Nephron progenitor cell (in vitro differentiated cells): ENCODE results near the gene SORCS2.

Experiments used
- DNase-seq: peaks from one replicate; pipeline ENCODE4 v3.0.0; 2021
- H3K27ac Mint-ChIP-seq: 2 replicates; pipeline ENCODE4 v1.8.0; 2021; ENCODE audit warnings: mild to moderate bottlenecking, moderate library complexity, mixed read lengths
- H3K27me3 Mint-ChIP-seq: 2 replicates; pipeline ENCODE4 v1.8.0; 2021; ENCODE audit warnings: mild to moderate bottlenecking, low read depth, mixed read lengths; ENCODE audit not compliant: poor library complexity
- H3K36me3 Mint-ChIP-seq: 2 replicates; pipeline ENCODE4 v1.8.0; 2021; ENCODE audit warnings: low read depth, mixed read lengths
- H3K4me1 Mint-ChIP-seq: 2 replicates; pipeline ENCODE4 v1.8.0; 2021; ENCODE audit warnings: mixed read lengths
- H3K4me3 Mint-ChIP-seq: 2 replicates; pipeline ENCODE4 v1.8.0; 2021; ENCODE audit warnings: mild to moderate bottlenecking, moderate library complexity, mixed read lengths
- H3K9me3 Mint-ChIP-seq: 2 replicates; pipeline ENCODE4 v1.8.0; 2021; ENCODE audit warnings: mild to moderate bottlenecking, moderate library complexity, mixed read lengths
- CTCF ChIP-seq: fragments of 200-600 bp; sonication (generic); IDR thresholded peaks from 2 replicates; pipeline ENCODE4 v1.5.0; 2021; ENCODE audit warnings: antibody characterized with exemption

Gene SORCS2

GRCh38 chr4:7693711-7694110 lies 501.4 kb downstream of the SORCS2 start:
- Mint-ChIP-seq H3K9me3 (no peaks in the 10 kb centered on the region), H3K27me3 (peaks cover 3% of the 10 kb centered on the region), H3K27ac (no peak overlapping the region), H3K36me3 (no peaks in the 10 kb centered on the region), H3K4me1 (peaks cover 15% of the 10 kb centered on the region), H3K4me3 (no peak overlapping the region)
- no peak for DNase-seq
- TF ChIP-seq CTCF = no peak

GRCh38 chr4:7694324-7694723 lies 502.0 kb downstream of the SORCS2 start:
- no peak overlapping the region for H3K4me3 Mint-ChIP-seq
- H3K4me1 Mint-ChIP-seq = peaks cover 18% of the 10 kb centered on the region
- no peak for TF ChIP-seq CTCF
- peaks cover 7% of the 10 kb centered on the region for H3K27me3 Mint-ChIP-seq
- no peak overlapping the region for H3K27ac Mint-ChIP-seq
- DNase-seq = no peak
- no peaks in the 10 kb centered on the region for H3K9me3 Mint-ChIP-seq
- no peaks in the 10 kb centered on the region for H3K36me3 Mint-ChIP-seq

- Mint-ChIP-seq H3K9me3 (no peaks in the 10 kb centered on the region), H3K36me3 (no peaks in the 10 kb centered on the region), H3K4me1 (peaks cover 40% of the 10 kb centered on the region), H3K27me3 (peaks cover 11% of the 10 kb centered on the region), H3K27ac (no peak overlapping the region), H3K4me3 (no peak overlapping the region)
- no peak for DNase-seq
- no peak for TF ChIP-seq CTCF
These were observed 505.0 kb downstream of the SORCS2 start for GRCh38 chr4:7697343-7697742.

- Mint-ChIP-seq H3K4me3 (no peak overlapping the region), H3K9me3 (no peaks in the 10 kb centered on the region), H3K4me1 (peaks cover 43% of the 10 kb centered on the region), H3K36me3 (no peaks in the 10 kb centered on the region), H3K27me3 (peaks cover 11% of the 10 kb centered on the region), H3K27ac (no peak overlapping the region)
- DNase-seq = no peak
- no peak for TF ChIP-seq CTCF
These were observed 505.5 kb downstream of the SORCS2 start for GRCh38 chr4:7697821-7698220.

- Mint-ChIP-seq H3K9me3 (no peaks in the 10 kb centered on the region), H3K4me1 (peaks cover 47% of the 10 kb centered on the region), H3K27me3 (peaks cover 11% of the 10 kb centered on the region), H3K4me3 (no peak overlapping the region), H3K36me3 (no peaks in the 10 kb centered on the region), H3K27ac (no peak overlapping the region)
- TF ChIP-seq CTCF = no peak
- DNase-seq = peak; percentile 32
These were observed 506.2 kb downstream of the SORCS2 start for GRCh38 chr4:7698584-7698983.

GRCh38 chr4:7699031-7699430 lies 506.7 kb downstream of the SORCS2 start:
- no peak for DNase-seq
- TF ChIP-seq CTCF = no peak
- Mint-ChIP-seq H3K9me3 (no peaks in the 10 kb centered on the region), H3K27me3 (peaks cover 11% of the 10 kb centered on the region), H3K27ac (no peak overlapping the region), H3K4me3 (no peak overlapping the region), H3K36me3 (no peaks in the 10 kb centered on the region), H3K4me1 (peaks cover 47% of the 10 kb centered on the region)
